Activated T-cell treated with anti-CD3 and anti-CD28 coated beads for 48 hours (primary cell): ENCODE measurements around the gene ALDH2.
A peak's percentile ranks its signal among the peaks of the same experiment; 100 is the strongest.
"Not testable (repeated sequence)": the region's sequence is repeated elsewhere in the genome, so short reads cannot be mapped to it uniquely, and the experiment has no call there.

ENCODE experiments used
- DNase-seq: peaks from one replicate; pipeline ENCODE4 v3.0.0-alpha.2; 2020; ENCODE audit warnings: low read depth

Gene ALDH2

DNA sequence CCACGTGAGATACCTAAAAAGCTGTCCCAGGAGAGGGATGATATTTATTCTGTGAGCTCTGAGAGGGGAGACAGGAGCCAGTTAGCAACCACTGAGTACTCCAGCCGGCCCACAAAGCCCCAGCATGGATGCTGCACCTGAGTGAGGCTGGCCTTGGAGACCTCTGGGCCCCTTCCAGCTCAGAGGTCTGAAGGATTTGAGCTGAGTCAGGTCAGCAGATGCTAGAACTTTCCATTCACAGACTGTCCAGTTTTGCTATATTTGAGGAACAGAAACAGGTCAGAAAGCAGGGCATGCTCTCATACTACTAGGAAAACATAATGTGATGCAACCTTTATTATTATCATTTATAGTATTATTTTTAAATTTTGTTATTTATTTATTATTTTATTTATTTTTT lies 60.3 kb downstream of the ALDH2 start:
- DNase-seq = no peak

DNA sequence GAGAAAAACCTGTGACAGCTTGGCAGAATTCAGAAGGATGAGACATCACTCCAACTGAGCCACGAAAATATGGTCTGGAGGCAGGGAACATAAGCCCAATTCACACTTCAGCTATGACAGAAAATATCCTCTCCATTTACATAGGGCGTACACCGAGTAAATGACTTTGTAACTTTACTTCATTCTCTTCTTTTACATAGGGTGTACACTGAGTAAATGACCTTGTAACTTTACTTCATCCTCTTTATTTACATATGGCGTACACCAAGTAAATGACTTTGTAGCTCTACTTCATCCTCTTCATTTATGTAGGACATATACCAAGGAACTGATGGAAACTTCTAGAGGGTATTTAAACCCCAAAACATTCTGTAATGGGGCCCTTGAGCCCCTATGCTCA lies 61.2 kb downstream of the ALDH2 start:
- no peak for DNase-seq

DNA sequence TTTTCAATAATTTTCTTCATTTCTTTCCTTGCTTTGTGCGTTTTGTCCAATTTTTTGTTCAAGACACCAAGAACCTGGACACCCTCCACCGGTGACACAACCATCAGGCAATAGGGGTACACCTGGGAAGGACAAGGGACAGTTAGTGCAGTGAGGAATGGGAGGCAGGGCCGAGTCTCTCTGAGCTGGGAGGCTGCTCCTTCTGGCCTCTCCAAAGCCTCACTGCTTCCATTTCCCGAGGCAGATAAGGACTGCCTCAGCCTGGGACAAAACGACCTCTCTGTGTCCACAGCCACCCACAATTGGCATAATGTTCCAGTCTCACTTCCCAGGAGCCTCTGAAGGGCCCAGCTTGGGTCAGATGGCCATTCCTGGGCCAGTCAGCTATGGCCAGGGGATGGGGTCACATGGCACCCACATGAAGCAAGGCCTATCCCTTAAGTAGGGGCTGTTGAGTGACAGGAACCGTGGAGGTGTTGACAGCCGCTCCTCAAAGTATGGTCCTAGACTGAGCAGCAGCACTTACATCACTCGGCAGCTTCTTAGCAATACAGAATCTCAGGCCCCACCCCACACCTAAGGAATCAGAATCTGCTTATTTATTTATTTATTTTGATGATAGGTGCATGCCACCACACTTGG lies 61.7 kb downstream of the ALDH2 start:
- DNase-seq = no peak

DNA sequence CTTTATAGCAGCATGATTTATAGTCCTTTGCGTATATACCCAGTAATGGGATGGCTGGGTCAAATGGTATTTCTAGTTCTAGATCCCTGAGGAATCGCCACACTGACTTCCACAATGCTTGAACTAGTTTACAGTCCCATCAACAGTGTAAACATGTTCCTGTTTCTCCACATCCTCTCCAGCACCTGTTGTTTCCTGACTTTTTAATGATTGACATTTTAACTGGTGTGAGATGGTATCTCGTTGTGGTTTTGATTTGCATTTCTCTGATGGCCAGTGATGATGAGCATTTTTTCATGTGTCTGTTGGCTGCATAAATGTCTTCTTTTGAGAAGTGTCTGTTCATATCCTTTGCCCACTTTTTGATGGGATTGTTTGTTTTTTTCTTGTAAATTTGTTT lies 62.9 kb downstream of the ALDH2 start:
- not testable (repeated sequence) for DNase-seq

DNA sequence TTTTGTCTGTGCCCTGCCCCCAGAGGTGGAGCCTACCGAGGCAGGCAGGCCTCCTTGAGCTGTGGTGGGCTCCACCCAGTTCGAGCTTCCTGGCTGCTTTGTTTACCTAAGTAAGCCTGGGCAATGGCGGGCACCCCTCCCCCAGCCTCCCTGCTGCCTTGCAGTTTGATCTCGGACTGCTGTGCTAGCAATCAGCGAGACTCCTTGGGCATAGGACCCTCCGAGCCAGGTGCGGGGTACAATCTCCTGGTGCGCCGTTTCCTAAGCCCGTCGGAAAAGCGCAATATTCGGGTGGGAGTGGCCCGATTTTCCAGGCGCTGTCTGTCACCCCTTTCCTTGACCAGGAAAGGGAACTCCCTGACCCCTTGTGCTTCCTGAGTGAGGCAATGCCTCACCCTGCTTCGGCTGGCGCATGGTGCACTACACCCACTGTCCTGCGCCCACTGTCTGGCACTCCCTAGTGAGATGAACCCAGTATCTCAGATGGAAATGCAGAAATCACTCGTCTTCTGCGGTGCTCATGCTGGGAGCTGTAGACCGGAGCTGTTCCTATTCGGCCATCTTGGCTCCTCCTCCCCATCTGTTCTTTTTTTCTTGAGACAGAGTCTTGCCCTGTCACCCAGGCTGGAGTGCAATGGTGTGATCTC lies 68.1 kb downstream of the ALDH2 start:
- not testable (repeated sequence) for DNase-seq

DNA sequence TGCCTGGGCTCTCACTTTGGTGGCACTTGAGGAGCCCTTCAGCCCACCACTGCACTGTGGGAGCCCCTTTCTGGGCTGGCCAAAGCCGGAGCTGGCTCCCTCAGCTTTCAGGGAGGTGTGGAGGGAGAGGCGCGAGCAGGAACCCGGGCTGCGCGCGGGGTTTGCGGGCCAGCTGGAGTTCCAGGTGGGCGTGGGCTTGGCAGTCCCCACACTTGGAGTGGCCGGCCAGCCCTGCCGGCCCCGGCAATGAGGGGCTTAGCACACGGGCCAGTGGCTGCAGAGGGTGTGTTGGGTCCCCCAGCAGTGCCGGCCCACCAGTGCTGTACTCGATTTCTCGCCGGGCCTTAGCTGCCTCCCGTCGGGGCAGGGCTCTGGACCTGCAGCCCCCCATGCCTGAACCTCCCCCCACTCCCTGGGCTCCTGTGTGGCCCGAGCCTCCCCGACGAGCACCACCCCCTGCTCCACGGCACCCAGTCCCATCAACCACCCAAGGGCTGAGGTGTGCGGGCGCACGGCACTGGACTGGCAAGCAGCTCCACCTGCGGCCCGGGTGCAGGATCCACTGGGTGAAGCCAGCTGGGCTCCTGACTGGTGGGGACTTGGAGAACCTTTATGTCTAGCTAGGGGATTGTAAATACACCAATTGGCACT lies 68.9 kb downstream of the ALDH2 start:
- not testable (repeated sequence) for DNase-seq

DNA sequence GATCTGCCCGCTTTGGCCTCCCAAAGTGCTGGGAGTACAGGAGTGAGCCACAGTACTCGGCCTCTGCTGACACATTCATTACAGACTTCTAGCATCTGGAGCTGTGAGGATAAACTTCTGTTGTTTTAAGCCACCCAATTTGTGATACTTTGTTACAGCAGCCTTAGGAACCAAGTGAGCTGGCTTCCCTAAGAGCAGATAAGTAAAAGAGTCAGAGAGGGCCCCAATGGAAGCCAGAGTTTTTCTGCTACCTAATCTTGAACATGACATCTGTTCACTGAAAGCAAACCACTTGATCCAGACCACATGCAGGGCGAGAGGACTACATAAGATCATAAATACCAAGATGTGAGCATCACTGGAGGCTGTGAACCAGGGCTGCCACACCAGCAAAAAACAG lies 71.6 kb downstream of the ALDH2 start:
- DNase-seq = no peak

DNA sequence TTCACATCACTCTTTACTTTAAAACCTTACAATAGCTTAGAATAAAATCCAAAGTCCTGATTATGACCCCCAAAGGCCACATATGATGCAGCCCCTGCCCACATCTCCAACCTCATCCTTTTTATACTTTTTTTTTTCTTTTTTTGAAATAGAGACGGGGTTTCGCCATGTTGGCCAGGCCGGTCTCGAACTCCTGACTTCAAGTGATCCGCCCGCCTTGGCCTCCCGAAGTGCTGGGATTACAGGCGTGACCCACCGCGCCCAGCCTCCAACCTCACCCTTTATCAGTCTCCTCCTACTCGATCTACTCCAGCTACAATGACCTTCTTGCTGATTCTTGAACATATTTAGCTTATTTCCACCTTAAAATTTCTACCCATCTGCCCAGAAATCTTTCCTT lies 74.1 kb downstream of the ALDH2 start:
- no peak for DNase-seq

DNA sequence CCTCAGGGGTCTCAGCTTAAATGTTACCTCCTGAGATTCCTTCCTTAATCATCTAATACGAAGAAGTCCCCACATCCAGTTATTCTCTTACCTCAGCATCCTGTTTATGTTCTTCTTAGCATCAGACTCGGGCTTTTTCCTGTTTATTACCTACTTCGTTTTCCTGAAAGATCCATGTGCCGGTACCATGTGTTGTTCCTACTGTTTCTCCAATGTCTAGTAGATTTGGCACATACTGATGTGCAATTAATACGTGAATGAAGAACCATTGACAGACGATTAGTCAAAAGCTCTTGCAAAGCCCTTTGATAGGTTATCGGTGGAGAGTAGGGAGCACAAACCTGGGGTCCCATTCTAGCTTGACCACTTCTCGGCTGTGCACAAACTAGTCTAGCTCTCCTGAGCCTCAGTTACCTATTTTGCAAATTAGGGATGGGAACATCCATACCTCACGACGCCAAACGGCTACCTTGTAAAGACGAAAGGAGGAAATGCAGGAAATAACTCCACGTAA lies 74.6 kb downstream of the ALDH2 start:
- DNase-seq = no peak

DNA sequence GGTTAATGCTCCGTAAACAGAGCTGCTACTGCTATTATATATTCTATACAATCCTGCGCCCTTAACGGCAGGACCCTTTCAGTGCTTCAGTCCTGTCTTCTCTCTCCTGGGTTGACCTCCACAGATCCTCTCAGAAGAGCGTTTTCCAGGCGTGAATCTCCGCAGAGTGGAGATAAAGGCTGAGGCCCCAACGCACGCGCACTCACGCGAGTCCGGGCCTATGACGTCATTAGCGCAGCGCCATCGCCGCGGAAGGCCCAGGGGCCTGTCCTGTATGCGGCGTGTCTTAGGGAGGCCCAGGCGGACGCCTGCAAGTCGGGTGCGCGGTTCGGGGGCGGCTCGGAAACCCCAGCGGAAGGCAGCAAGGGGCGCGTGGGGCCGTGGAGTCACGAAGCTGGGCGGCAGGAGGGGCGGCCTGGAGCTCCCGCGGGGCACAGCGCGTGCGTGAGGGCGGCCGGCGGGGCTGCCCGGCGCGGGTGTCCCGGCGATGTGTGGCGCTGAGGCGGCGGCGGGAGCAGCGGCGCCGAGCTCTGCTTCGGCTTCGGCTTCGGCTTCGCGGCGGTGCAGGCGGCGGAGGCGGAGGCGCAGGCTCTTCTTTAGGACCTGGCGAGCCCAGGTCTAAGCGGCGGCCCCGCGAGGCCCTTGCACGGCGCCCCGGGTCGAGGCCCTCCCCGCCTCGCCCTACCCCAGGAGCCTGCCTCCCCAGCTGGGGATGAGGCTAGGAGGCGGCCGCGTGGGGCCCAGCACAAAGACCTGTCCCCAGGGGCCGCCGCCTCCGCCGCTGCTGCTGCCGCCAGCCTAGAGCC lies 75.2 kb downstream of the ALDH2 start, which contains the start of gene MAPKAPK5:
TSS of gene MAPKAPK5 (plus strand) at position 479 of the 806 bp plus-strand sequence. CDS start 506 bp downstream, outside the sequence.
- DNase-seq = peak; percentile 96

DNA sequence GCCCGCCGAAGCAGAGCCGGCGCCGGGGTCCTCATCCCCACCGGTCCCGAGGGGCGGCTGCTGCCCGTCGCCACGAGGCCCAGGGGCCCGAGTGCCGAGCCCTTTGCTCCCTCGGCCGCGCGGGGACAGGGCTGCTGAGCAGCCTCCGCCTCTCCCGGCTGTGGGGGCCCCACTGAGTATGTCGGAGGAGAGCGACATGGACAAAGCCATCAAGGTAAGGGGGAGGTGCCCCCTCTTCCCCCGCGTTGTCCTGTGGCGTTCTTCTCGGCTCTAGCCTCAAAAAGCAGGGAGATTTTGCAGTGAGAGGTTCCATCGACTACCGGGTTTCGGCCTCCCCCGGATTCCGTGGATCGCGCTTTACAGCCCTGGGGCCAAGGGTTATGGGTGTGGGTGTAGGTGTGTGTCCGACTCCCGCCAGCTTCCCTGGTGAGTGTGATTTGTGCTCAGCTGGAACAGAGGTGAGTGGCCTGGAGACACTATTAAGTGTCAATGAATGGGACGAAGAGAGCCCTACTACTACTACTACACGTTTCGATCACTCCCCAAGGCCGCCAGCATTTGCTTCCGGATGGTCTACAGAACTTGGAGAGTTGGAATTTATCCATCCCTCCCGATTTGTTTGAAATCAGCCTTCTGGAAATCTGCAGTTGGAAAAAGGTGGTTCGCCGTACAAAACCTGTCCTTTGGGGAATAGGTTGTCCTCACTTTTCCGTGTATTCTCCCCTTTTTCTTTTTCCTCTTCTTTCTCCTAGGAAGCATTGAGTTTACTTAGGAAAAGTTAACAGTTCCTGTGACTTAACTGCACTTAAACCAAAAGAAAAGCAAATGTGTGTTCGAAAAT lies 76.0 kb downstream of the ALDH2 start:
- no peak for DNase-seq

DNA sequence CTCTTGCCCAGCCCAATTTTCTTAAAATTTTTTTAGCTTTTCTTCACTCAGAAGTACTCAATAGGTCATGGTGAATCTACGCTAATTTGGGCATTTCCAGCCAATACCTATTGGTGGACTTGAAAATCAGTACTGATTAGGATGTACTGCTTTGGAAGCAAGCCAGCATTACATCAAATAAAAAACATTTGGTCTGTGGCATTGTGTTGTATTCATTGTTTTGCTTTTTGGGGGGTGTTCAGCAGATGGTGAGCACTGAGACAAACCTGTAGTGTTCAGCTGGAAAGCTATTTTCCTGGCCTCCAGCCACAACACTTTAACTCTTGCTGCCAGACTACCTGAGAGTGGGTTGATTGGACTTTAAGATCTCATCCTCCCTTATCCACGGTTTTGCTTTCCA lies 79.3 kb downstream of the ALDH2 start:
- DNase-seq = no peak

DNA sequence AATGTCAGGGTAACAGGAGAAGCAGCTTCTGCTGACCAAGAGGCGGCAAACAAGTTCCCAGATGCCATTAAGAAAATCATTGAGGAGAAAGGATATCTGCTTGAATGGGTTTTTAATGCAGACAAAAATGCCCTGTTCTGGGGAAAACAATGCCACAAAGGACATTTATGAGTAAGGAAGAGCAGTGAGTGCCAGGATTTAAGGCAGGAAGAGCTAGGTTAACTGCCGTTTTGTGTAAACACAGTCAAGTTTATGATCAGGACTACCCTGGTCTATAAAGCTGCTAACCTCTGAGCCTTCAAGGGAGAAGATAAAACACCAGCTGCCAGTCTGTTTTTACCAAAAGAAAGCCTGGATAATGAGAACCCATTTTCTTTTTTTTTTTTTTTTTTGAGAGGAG lies 83.8 kb downstream of the ALDH2 start:
- DNase-seq = no peak

DNA sequence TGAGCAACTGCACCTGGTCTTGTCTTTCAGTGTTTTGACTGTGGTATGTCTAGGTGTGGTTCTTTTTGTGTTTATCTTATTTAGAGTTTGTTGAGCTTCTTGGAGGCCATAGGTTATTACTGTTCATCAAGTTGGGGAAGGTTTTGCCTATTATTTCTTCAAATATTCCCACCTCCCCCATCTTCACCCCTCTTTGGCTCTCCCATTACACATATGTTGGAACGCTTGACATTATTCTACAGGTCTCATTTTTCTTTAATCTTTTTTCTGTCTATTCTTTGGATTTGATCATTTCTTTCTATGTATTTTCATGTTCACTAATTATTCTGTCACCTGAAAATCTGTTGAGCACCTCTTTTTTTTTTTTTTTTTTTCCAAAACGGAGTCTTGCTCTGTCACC lies 91.5 kb downstream of the ALDH2 start:
- DNase-seq = no peak

DNA sequence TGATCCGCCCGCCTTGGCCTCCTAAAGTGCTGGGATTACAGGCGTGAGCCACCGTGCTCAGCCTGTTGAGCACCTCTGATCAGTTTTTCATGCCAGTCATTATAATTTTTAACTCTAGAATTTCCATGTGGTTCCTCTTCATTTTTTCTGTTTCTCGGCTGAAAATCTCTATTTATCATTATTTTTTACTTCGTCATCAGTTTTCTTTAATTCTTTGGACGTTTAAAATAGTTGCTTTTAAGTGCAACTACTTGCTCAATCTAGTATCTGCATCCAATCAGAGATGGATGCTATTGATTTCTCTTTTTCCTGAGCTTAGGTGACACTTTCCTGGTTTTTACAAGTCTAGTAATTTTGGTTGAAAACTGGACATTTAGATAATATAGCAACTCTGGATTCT lies 92.0 kb downstream of the ALDH2 start:
- DNase-seq = no peak

DNA sequence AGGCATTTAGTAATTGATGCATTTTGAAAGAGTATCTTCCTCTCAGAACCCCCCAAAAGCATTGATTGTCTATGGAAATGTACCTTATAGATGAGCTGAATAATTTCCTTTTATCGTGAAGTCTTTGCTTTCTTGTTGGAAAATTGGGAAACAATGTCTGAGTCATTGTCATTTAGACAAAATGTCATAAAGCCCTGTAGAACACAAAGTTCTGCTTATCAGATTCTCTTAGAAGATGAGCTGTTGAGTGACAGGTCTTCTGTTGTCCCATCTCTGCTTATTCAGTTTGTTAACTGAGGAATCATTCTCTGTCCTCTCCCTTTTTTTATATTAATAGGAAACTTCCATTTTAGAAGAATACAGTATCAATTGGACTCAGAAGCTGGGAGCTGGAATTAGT lies 98.2 kb downstream of the ALDH2 start:
- no peak for DNase-seq
